ENCODE data around the gene CCND3. TPM values are rescaled to one million over a fixed set of nuclear protein-coding genes. Genes with fewer than 3 reads are reported as not detected.

Gene CCND3
- total RNA-seq, 1 donor from 2014 or later, result 51.5 TPM

DNA sequence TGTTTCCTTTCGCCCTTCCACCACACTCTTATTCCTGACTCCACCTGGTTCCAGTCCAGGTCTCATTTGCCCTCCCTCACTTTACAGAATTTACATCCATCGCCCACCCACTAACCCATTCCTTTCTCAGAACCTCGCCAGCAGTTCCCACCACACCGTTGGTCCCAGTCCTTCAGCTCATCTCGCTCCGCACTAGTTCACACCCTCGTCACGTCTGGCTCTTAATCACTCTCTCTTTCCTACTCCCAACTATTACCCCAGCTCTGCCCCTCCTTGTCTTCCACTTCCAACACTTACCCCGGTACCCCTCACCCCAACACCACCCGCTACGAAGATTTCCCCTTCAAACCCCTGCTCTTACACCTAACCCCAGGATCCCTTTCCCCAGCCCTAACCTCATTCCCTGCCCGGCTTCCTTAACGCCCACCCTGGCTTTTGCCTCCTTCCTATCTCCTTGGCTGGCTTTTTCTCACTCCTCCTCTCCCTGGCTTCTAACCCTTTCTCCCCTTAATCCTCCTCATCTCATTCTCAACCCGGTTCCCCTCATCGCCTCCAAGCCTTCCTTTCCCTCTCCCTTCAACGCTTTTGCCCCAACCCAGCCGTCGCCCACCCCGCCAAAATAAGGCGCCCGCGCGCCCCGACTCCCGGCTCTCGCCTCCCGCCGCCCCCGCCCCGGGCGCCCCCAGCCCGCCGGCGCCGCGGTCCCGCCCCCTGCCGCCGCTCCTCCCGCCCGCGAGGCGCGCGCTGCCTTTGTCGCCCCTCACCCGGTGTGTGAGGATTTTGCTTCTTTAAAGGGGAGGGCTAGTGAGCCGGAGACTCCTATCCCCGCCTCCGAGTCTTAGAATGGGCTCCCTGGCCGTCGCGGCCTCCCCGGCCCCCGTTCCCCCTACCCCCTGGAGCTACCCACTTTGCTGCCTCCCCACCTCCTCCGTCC is 47.0 kb downstream of the CCND3 start:
- ATAC-seq (peak; percentile 65), DNase-seq (ENCODE audit: missing footprints) (no peak)
- intact Hi-C loops (cut with DNase I), result loop anchor here (5.0 kb wide), 2 partner anchors 47 to 107 kb away; partner anchors contain the start of gene TOMM6

DNA sequence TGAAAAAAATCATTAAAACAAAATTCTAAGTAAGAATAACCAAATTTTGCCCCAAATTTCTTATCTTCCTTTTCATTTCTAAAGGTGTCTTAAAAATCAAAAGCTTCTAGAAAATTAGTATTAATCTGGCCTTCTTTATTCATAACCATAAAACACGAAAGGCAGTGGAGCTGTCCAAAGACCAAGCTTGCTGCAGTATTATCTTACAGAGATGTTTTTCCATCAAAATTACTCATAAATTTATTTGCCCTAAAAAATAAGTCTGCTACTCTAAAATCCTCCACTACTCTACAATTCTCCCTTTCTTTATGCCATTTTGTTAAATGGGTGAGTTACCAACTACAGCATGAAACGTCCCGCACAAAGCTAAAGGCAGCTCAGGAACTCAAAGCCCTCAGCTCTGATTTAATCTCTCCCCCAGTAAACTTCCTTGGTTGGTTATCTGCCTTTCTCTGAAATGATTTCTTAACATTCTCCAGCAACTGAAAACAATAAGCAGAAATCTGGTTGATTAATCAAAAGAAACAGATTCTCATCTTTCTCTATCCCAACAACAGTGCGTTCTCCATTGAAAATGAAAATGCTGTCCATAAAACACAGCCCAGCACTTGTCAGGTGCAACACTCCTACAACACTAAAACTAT is 48.6 kb downstream of the CCND3 start:
- ATAC-seq (no peak), DNase-seq (ENCODE audit: missing footprints) (no peak)
- intact Hi-C loops (cut with DNase I), result no loop called here

DNA sequence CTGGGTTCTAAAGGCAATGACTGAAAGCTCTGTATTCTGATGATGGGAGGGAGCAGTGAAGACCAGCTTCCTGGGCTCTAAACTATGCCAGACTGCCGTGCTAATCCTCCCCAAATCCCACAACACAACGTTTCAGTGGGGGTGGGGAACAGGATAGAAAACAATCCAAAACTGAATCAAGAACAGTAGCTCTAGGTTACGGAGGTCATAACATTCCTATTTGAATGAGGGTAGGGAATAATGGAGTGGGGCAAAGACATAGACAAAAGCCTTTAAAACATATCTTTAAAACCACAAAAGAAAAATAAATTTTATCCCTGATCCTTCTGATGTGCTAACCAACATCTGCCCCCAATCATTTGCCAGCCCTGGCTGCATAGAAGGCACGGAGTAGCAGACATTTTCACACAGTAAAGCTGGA is 54.3 kb downstream of the CCND3 start:
- DNase-seq (ENCODE audit: missing footprints) (no peak), ATAC-seq (no peak)
- intact Hi-C loops (cut with DNase I), result no loop called here

DNA sequence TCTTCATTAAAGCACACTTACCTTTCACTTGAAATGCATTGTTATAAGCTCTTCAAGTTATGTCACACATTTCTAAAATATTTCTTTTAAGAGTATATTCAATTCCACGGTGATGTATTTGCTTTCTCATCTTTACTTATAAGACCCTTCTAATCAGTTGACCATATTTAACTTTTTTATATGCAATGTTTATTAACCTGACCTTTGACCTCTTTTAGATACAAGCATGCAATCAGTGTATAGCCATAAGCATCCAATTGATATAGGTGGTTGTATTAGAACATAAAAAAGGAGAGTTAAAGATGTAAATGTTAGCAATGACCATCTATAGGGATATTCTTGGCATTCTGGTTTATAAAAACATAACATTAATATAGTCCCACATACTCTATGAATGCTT is 55.7 kb downstream of the CCND3 start:
- DNase-seq (ENCODE audit: missing footprints) (no peak), ATAC-seq (no peak)
- intact Hi-C loops (cut with DNase I), result no loop called here

DNA sequence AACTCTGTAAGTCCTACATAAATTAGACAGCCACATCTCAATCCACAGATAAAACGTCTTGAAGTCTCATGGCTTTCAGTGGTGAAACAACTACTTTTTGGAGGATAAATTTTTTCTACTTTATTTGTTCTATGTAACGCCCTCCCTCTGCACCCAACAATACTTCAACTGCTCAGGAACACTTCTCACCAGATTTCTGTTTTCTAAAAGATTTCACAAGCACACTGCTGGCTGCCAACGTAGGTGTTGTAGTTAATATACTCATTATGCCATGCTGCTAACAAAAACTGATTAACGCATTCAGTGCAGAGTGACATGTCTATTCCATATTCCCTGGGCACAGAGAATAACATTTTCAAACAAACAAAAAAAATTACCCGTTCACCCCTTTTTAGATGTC is 56.7 kb downstream of the CCND3 start:
- DNase-seq (ENCODE audit: missing footprints), result no peak
- ATAC-seq, result no peak
- intact Hi-C loops (cut with DNase I), result no loop called here

Other genes starting within 250 kb of the CCND3 start
- 39.5 TPM for gene TFEB, start 206.2 kb downstream of the CCND3 start, total RNA-seq
- gene PGC, start 194.4 kb downstream of the CCND3 start, total RNA-seq, result not detected
- gene FRS3, start 161.9 kb downstream of the CCND3 start, total RNA-seq, result 5.1 TPM
- 3.3 TPM for gene PRICKLE4, start 161.0 kb downstream of the CCND3 start, total RNA-seq
- 226 TPM for gene TOMM6, start 154.1 kb downstream of the CCND3 start, total RNA-seq
- 2.0 TPM for gene USP49, start 46.4 kb downstream of the CCND3 start, total RNA-seq
- gene MED20, start 20.7 kb downstream of the CCND3 start, total RNA-seq, result 22.9 TPM
- 9.6 TPM for gene BYSL, start 20.3 kb downstream of the CCND3 start, total RNA-seq
- gene TAF8, start 108.7 kb upstream of the CCND3 start, total RNA-seq, result 31.5 TPM
- gene C6orf132, start 200.8 kb upstream of the CCND3 start, total RNA-seq, result 2.0 TPM
- not detected for gene GUCA1A, start 231.6 kb upstream of the CCND3 start, total RNA-seq

Measured in Right ventricle myocardium inferior (tissue), 1 donor.